HL-60 (cell line): Measurements from ENCODE around the gene CTNNAL1.

ENCODE experiments used
- CTCF ChIP-seq: IDR thresholded peaks from one replicate; pipeline ENCODE4 v1.5.1; 2011; ENCODE audit warnings: low read length, control low read depth, inconsistent platforms; ENCODE audit not compliant: insufficient read depth
- POLR2AphosphoS5 ChIP-seq: IDR thresholded peaks from 2 replicates; pipeline ENCODE4 v1.6.1; 2012; ENCODE audit warnings: low read depth
- REST ChIP-seq: IDR thresholded peaks from 2 replicates; pipeline ENCODE4 v1.6.1; 2012; ENCODE audit warnings: low read depth; ENCODE audit not compliant: insufficient replicate concordance

GRCh38 chr9:108967916-108968315 lies 45.4 kb downstream of the CTNNAL1 start:
- no peak for TF ChIP-seq REST
- no peak for TF ChIP-seq CTCF
- TF ChIP-seq POLR2AphosphoS5 = no peak
